ENCODE data around the gene ADORA3.
A peak's percentile ranks its signal among the peaks of the same experiment; 100 is the strongest.
"Not testable (repeated sequence)": the region's sequence is repeated elsewhere in the genome, so short reads cannot be mapped to it uniquely, and the experiment has no call there.

The ADORA3 gene

DNA sequence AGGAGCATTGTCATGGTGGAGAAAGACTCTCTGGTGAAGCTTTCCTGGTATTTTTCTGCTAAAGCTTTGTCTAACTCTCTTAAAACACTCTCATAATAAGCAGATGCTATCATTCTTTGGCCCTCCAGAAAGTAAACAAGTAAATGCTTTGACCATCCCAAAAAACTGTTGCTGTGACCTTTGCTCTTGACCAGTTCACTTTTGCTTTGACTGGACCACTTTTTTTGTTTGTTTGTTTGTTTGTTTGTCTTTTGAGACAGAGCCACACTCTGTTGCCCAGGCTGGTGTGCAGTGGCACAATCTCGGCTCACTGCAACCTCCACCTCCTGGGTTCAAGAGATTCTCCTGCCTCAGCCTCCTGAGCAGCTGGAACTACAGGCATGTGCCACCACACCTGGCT is 44.4 kb upstream of the ADORA3 start:
- H3K36me3 ChIP-seq (ENCODE audit: control insufficient read depth in 1 of 2, insufficient read depth in 2 of 2, low read depth in 1 of 2, low read length in 2 of 2); H3K27me3 ChIP-seq (ENCODE audit: control insufficient read depth in 1 of 2, insufficient read depth in 1 of 2, low read length in 2 of 2); H3K4me3 ChIP-seq (ENCODE audit: insufficient read depth in 1 of 2, low read depth in 1 of 2, low read length in 2 of 2); H4K8ac ChIP-seq (ENCODE audit: low read length); H3K27ac ChIP-seq (ENCODE audit: low read length, poor library complexity, severe bottlenecking); H3K18ac ChIP-seq (ENCODE audit: low read depth in 1 of 2, low read length in 2 of 2); H3K4ac ChIP-seq (ENCODE audit: low read depth in 1 of 2, low read length in 2 of 2); H3K14ac ChIP-seq (ENCODE audit: low read length in 2 of 2); H4K91ac ChIP-seq (ENCODE audit: low read length); H3K9me3 ChIP-seq (ENCODE audit: control insufficient read depth, low read length); H2BK15ac ChIP-seq (ENCODE audit: low read depth, poor library complexity, severe bottlenecking); H3K79me1 ChIP-seq (replicated peaks; ENCODE audit: low read length, poor library complexity, severe bottlenecking); H2BK12ac ChIP-seq (ENCODE audit: low read length in 2 of 2); H3K9ac ChIP-seq (ENCODE audit: low read length); H2BK5ac ChIP-seq (ENCODE audit: low read depth, low read length, poor library complexity, severe bottlenecking); H3K4me1 ChIP-seq (ENCODE audit: control insufficient read depth, insufficient read depth, low read depth, low read length); H2AK5ac ChIP-seq (ENCODE audit: low read length, severe bottlenecking); H3K4me2 ChIP-seq (ENCODE audit: low read length, poor library complexity, severe bottlenecking); DNase-seq; H2AFZ ChIP-seq (ENCODE audit: low read depth, low read length); H2BK120ac ChIP-seq (ENCODE audit: low read depth, low read length); H3K23ac ChIP-seq (ENCODE audit: low read length in 2 of 2): not testable (repeated sequence)
- WGBS, result 100% methylated on average over 1 of the region's 1 CpG

- no peak overlapping the region for H2BK12ac ChIP-seq (ENCODE audit: low read length in 2 of 2)
- H3K9me3 ChIP-seq (ENCODE audit: control insufficient read depth, low read length), result no peaks in the 10 kb centered on the region
- H2BK15ac ChIP-seq (ENCODE audit: low read depth, poor library complexity, severe bottlenecking), result no peak overlapping the region
- H3K23ac ChIP-seq (ENCODE audit: low read length in 2 of 2), result no peak overlapping the region
- H3K9ac ChIP-seq (ENCODE audit: low read length), result no peak overlapping the region
- no peak overlapping the region for H3K4me2 ChIP-seq (ENCODE audit: low read length, poor library complexity, severe bottlenecking)
- H2AK5ac ChIP-seq (ENCODE audit: low read length, severe bottlenecking), result peak overlapping the region; percentile 96
- peaks cover 5% of the 10 kb centered on the region for H3K4me1 ChIP-seq (ENCODE audit: control insufficient read depth, insufficient read depth, low read depth, low read length)
- H3K27ac ChIP-seq (ENCODE audit: low read length, poor library complexity, severe bottlenecking), result peak overlapping the region; percentile 39
- no peaks in the 10 kb centered on the region for H3K27me3 ChIP-seq (ENCODE audit: control insufficient read depth in 1 of 2, insufficient read depth in 1 of 2, low read length in 2 of 2)
- no peaks in the 10 kb centered on the region for H3K79me1 ChIP-seq (replicated peaks; ENCODE audit: low read length, poor library complexity, severe bottlenecking)
- no peak overlapping the region for H3K4ac ChIP-seq (ENCODE audit: low read depth in 1 of 2, low read length in 2 of 2)
- H2AFZ ChIP-seq (ENCODE audit: low read depth, low read length), result peak overlapping the region; percentile 36
- peak overlapping the region; percentile 67 for H4K8ac ChIP-seq (ENCODE audit: low read length)
- H3K36me3 ChIP-seq (ENCODE audit: control insufficient read depth in 1 of 2, insufficient read depth in 2 of 2, low read depth in 1 of 2, low read length in 2 of 2), result no peaks in the 10 kb centered on the region
- no peak overlapping the region for H3K4me3 ChIP-seq (ENCODE audit: insufficient read depth in 1 of 2, low read depth in 1 of 2, low read length in 2 of 2)
- 58% methylated on average over 12 of the region's 14 CpGs for WGBS
- peak overlapping the region; percentile 86 for H2BK5ac ChIP-seq (ENCODE audit: low read depth, low read length, poor library complexity, severe bottlenecking)
- H2BK120ac ChIP-seq (ENCODE audit: low read depth, low read length), result peak overlapping the region; percentile 27
- peak overlapping the region in 1 of 2 experiments; percentile 18 for H3K18ac ChIP-seq (ENCODE audit: low read depth in 1 of 2, low read length in 2 of 2)
- no peak overlapping the region for H3K14ac ChIP-seq (ENCODE audit: low read length in 2 of 2)
- no peak for DNase-seq
- H4K91ac ChIP-seq (ENCODE audit: low read length), result no peak overlapping the region
These were observed 38.8 kb upstream of the ADORA3 start for GRCh38 chr1:111542187-111542586.

- Histone ChIP-seq H2BK15ac (ENCODE audit: low read depth, poor library complexity, severe bottlenecking) (no peak overlapping the region), H3K27me3 (ENCODE audit: control insufficient read depth in 1 of 2, insufficient read depth in 1 of 2, low read length in 2 of 2) (no peaks in the 10 kb centered on the region), H3K9me3 (ENCODE audit: control insufficient read depth, low read length) (no peaks in the 10 kb centered on the region), H3K36me3 (ENCODE audit: control insufficient read depth in 1 of 2, insufficient read depth in 2 of 2, low read depth in 1 of 2, low read length in 2 of 2) (no peaks in the 10 kb centered on the region), H4K8ac (ENCODE audit: low read length) (no peak overlapping the region), H2AFZ (ENCODE audit: low read depth, low read length) (no peak overlapping the region), H2BK5ac (ENCODE audit: low read depth, low read length, poor library complexity, severe bottlenecking) (no peak overlapping the region), H3K23ac (ENCODE audit: low read length in 2 of 2) (no peak overlapping the region), H2BK12ac (ENCODE audit: low read length in 2 of 2) (no peak overlapping the region), H3K18ac (ENCODE audit: low read depth in 1 of 2, low read length in 2 of 2) (no peak overlapping the region), H3K4me1 (ENCODE audit: control insufficient read depth, insufficient read depth, low read depth, low read length) (peaks cover 5% of the 10 kb centered on the region), H4K91ac (ENCODE audit: low read length) (no peak overlapping the region), H3K9ac (ENCODE audit: low read length) (no peak overlapping the region), H2BK120ac (ENCODE audit: low read depth, low read length) (no peak overlapping the region), H3K4ac (ENCODE audit: low read depth in 1 of 2, low read length in 2 of 2) (no peak overlapping the region), H3K4me2 (ENCODE audit: low read length, poor library complexity, severe bottlenecking) (no peak overlapping the region), H2AK5ac (ENCODE audit: low read length, severe bottlenecking) (no peak overlapping the region), H3K14ac (ENCODE audit: low read length in 2 of 2) (no peak overlapping the region), H3K27ac (ENCODE audit: low read length, poor library complexity, severe bottlenecking) (peak overlapping the region; percentile 61), H3K4me3 (ENCODE audit: insufficient read depth in 1 of 2, low read depth in 1 of 2, low read length in 2 of 2) (no peak overlapping the region), H3K79me1 (replicated peaks; ENCODE audit: low read length, poor library complexity, severe bottlenecking) (no peaks in the 10 kb centered on the region)
- DNase-seq, result peak; percentile 11
- 80% methylated on average over 4 of the region's 4 CpGs for WGBS
These were observed 38.3 kb upstream of the ADORA3 start for GRCh38 chr1:111541721-111542120.

DNA sequence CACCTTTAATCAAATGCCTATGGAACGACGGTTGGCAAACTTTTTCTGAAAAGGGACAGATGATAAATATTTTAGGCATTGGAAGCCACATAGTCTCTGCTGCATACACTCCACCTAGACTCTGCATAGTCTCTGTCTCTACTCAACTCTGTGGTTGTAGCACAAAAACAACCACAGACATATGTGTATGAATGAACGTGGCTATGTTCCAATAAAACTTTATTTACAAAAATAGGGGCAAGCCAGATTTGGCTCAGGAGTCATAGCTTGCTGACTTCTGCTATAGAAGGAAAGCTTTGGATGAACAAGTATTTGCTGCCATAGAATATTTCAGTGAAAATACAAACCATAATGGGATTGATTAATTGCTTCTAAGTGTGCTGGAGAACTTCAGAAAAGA is 37.5 kb upstream of the ADORA3 start:
- Histone ChIP-seq H3K23ac (ENCODE audit: low read length in 2 of 2) (no peak overlapping the region), H3K27me3 (ENCODE audit: control insufficient read depth in 1 of 2, insufficient read depth in 1 of 2, low read length in 2 of 2) (no peaks in the 10 kb centered on the region), H3K36me3 (ENCODE audit: control insufficient read depth in 1 of 2, insufficient read depth in 2 of 2, low read depth in 1 of 2, low read length in 2 of 2) (no peaks in the 10 kb centered on the region), H3K9me3 (ENCODE audit: control insufficient read depth, low read length) (no peaks in the 10 kb centered on the region), H4K91ac (ENCODE audit: low read length) (no peak overlapping the region), H3K4ac (ENCODE audit: low read depth in 1 of 2, low read length in 2 of 2) (no peak overlapping the region), H2BK12ac (ENCODE audit: low read length in 2 of 2) (no peak overlapping the region), H3K9ac (ENCODE audit: low read length) (no peak overlapping the region), H2BK120ac (ENCODE audit: low read depth, low read length) (no peak overlapping the region), H3K4me3 (ENCODE audit: insufficient read depth in 1 of 2, low read depth in 1 of 2, low read length in 2 of 2) (no peak overlapping the region), H3K18ac (ENCODE audit: low read depth in 1 of 2, low read length in 2 of 2) (no peak overlapping the region), H2BK15ac (ENCODE audit: low read depth, poor library complexity, severe bottlenecking) (no peak overlapping the region), H3K14ac (ENCODE audit: low read length in 2 of 2) (no peak overlapping the region), H3K27ac (ENCODE audit: low read length, poor library complexity, severe bottlenecking) (no peak overlapping the region), H2AK5ac (ENCODE audit: low read length, severe bottlenecking) (no peak overlapping the region), H2AFZ (ENCODE audit: low read depth, low read length) (no peak overlapping the region), H3K4me2 (ENCODE audit: low read length, poor library complexity, severe bottlenecking) (no peak overlapping the region), H2BK5ac (ENCODE audit: low read depth, low read length, poor library complexity, severe bottlenecking) (no peak overlapping the region), H3K4me1 (ENCODE audit: control insufficient read depth, insufficient read depth, low read depth, low read length) (peaks cover 5% of the 10 kb centered on the region), H4K8ac (ENCODE audit: low read length) (no peak overlapping the region), H3K79me1 (replicated peaks; ENCODE audit: low read length, poor library complexity, severe bottlenecking) (no peaks in the 10 kb centered on the region)
- no peak for DNase-seq
- WGBS, result 83% methylated on average over 2 of the region's 3 CpGs
